ENCODE results near the gene DST.
"Not testable (repeated sequence)": the region's sequence is repeated elsewhere in the genome, so short reads cannot be mapped to it uniquely, and the experiment has no call there.

DST gene

GRCh38 chr6:56514395-56514794 lies 128.3 kb downstream of the DST start:
- DNase-seq, result no peak

DNA sequence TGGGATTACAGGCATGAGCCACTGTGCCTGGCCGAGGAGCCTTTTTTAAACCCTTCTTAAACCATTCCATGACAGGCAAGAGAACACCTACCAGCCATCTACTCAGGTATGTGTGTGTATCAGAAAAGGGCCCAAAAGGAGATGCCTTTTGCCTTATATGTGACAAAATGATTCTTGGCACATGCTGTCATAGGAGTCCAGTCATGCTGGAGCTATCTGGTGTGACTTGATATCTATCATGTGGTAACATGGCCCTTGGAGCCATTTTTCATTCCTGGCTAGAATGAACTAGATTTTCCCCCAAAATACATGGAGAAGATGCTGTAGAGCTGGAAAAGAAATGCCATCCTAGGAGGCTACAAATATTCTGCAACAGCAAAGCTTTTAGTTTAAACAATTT lies 129.1 kb downstream of the DST start:
- DNase-seq, result no peak

GRCh38 chr6:56511591-56511990 lies 131.1 kb downstream of the DST start:
- DNase-seq, result no peak

GRCh38 chr6:56510984-56511531 lies 131.6 kb downstream of the DST start:
- no peak for DNase-seq

GRCh38 chr6:56509031-56509430 lies 133.7 kb downstream of the DST start:
- no peak for DNase-seq

- no peak for DNase-seq
These were observed 135.2 kb downstream of the DST start for GRCh38 chr6:56507517-56507916.

DNA sequence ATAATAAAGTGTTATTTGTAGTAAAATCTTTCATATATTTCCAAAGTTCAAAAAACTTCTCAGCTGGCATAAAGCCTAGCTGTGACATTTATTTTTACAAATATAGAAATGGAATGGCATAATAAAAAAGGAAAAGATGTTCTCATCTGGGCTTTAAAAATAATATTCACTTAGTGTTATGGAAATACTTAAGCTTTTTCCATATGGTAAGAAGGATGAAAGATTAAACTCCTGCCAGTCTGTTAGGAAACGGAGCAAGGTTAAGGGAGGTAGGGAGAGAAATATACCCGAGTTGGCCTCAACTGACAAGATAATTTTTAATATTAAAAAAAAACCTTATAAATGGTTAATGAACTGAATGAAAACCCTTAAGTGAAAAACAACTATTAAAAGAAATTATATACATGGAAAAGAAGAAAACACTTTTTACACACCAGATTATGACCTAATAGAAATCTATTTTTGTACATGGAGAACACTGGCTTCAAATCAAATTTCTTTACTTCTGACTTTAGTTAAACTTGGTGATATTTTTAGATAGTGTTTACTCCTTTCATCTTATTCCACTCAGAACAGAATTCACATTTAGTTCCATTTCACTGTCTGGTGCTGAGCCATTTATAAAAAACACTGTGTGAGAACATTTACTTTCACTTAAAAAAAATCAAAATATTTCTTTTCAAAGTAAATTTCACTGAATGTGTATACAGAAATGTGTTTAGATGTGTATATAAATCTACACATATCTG lies 137.0 kb downstream of the DST start:
- no peak for DNase-seq

- DNase-seq, result no peak
These were observed 140.7 kb downstream of the DST start for GRCh38 chr6:56501993-56502392.

GRCh38 chr6:56499095-56499494 lies 143.6 kb downstream of the DST start:
- no peak for DNase-seq

- no peak for DNase-seq
These were observed 145.0 kb downstream of the DST start for GRCh38 chr6:56497691-56498090.

GRCh38 chr6:56497240-56497639 lies 145.4 kb downstream of the DST start:
- DNase-seq, result no peak

DNA sequence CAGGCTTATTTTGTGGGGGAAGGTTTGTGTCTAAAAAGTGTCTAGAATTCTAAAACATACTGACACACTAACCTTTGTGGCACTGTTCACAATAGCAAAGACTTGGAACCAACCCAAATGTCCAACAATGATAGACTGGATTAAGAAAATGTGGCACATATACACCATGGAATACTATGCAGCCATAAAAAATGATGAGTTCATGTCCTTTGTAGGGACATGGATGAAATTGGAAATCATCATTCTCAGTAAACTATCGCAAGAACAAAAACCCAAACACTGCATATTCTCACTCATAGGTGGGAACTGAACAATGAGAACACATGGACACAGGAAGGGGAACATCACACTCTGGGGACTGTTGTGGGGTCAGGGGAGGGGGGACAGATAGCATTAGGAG lies 146.0 kb downstream of the DST start:
- not testable (repeated sequence) for DNase-seq

- DNase-seq, result no peak
These were observed 147.0 kb downstream of the DST start for GRCh38 chr6:56495654-56496053.

- peak; percentile 84 for DNase-seq
These were observed 150.9 kb downstream of the DST start for GRCh38 chr6:56491606-56492328.

GRCh38 chr6:56490993-56491392 lies 151.7 kb downstream of the DST start:
- no peak for DNase-seq

DNA sequence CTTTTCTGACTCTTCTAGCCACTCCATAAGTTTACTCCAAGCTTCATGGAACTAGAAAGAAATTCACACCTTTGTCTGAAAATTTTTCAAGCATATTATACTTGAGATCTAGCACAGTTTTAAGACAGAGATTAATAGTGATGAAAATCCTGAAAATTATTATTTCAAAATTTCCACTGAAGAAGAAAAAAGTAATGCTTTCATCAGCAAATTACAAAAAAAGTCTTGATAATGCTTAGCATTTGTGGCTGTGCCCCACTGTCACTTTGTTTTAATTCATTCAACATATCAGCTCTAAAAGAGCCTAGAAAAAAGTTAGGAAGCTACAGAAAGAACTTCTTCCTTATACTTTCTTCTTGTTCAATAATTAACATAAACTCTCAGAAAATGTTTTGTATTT lies 153.1 kb downstream of the DST start:
- DNase-seq, result no peak

- no peak for DNase-seq
These were observed 154.4 kb downstream of the DST start for GRCh38 chr6:56488281-56488680.

DNA sequence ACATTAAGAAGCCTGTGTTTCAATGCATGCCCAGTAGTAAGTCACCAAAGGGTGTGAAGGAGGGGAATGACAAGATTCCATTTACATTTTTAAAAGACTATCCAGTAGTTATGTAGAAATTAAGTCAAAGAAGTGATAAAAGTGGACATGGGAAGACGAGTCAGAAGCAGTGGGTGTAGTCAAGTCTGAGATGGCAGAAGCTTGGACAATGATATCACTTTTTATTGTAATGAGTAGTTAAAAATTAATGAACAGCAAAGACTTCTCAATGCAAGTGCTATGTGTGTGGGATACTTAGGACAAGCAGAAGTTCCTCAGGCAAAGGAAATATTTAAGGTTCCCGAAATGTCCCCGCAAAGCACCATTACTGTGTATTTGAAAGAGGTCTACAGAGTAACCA lies 156.0 kb downstream of the DST start:
- no peak for DNase-seq

DNA sequence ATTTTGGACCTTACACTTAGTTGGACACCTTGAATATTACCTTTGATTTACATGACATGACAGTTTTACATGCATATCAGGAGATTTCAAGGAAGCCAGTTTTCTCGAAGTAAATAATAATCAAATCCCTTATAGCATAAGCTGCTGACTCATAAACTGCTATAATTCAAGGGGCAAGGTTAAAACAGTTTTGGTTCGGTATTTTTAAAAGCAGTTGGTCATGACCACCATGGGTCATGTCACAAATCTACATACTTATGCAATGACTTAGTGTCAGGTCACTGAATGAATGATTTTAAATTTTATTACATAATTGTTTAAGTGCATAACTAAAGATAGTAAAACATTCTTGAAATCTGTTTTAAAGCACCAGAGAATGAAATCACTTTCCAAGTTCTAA lies 158.0 kb downstream of the DST start:
- no peak for DNase-seq

- no peak for DNase-seq
These were observed 158.8 kb downstream of the DST start for GRCh38 chr6:56483929-56484328.

DNA sequence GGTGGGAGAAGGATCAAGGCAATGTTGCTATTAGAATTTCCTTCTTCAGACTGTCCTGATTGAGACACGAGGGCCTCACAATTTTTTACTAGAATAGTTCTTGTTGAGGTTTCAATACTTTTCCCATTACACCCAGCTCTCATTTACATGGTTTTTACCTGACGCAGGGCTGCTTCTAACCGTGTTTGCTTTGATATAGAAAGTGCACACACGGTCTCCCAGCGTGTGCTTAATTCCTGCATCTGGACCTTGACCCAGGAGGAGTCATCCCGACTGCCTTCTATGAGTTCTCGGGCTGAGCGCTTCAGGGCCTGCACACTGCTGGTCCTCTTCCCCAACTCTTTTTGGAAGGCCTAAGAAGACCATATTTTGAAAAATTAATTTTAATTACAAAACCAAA lies 160.2 kb downstream of the DST start:
- DNase-seq, result no peak

DNA sequence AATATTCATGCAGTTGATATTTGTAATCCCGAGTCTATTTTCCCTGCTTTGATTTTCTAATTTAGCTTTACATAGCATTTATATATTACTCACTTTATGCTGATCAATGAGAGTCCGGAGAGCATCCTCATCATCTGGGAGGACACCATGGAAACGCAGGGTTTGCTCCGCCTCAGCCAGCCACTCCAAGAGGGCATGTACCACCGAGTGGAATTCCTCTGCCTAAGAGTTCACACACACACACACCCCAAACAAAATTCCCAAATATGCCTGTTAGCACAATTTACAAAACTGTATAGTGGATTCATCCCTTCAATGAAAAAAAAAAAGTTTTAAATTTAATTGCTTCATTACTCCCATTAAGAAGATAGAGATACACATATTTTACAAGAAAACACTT lies 160.7 kb downstream of the DST start:
- DNase-seq, result no peak

DNA sequence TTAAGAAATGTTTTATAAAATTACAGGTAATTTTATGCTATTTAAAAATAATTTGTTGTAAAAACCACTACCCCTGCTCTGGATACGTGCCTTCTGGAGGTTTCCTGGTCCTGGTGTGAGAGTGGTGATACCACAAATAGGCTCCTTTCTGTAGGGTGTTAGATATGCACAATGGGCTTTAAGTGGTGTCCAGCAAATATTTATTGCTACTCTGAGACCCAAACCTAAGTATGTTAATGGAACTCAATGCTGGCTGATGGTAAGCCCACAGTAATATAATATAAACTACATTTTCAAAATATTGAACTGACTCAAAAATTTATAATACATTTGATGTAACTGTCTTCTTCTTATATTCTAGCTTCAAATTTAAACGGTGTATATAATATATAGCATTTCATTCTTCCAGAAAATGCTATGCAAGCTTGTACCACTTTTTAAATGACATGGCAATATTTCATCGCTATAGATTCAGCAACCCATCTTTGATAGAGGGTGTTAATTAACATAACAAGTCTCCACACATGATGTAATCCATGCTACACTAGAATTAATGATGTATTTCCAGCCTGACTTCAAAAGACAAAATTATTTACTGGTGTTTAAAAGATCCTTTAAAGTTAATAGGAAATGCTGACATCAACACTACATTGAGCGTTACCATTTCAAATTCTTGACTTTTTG lies 161.9 kb downstream of the DST start:
- no peak for DNase-seq

GRCh38 chr6:56480246-56480645 lies 162.4 kb downstream of the DST start:
- no peak for DNase-seq

All from NCI-H2227 treated with DMSO at 0.1 percent for 48 hours (cell line).